Measurements from ENCODE around the gene DCXR.

DNA sequence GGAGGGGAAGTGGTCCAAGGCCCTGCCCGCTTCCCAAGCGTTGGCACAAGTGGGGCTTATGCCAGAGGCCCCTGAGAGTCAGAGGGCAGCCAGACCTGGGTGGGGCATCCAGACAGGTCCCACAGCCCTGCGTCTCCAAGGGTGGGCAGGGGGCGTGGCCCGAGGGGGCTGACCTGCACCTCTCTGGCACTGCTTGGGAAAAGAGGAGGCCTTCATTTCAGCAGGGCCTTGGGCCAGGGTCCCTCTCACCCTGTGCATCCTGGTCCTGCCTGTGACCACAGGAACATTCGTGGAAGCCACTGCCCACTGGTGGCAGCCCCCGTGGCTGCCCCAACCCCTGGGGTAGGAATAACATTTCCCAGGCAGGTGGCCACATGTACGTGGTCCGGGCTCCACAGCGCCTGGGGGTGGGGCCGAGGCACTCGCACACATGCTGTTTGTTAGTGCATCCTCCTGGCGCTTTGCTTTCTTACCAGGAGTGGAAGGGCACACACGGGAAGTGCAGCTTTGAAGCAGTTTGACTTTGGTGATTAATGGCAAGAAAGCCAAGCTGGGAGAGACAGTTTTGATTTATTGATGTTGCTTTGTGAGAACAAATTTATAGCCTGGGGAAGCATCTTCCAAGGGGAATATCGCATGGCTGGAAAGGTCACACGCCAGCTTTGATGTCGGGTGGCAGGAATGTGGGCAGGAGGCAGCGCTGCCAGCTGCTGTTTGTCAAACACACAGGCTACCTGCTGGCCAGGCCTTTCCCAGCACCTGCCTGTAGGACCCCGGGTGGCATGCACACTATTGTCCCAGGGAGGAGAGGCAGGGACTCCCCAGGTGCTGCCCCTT lies 19.1 kb downstream of the DCXR start:
- TF ChIP-seq, protein P1, sequence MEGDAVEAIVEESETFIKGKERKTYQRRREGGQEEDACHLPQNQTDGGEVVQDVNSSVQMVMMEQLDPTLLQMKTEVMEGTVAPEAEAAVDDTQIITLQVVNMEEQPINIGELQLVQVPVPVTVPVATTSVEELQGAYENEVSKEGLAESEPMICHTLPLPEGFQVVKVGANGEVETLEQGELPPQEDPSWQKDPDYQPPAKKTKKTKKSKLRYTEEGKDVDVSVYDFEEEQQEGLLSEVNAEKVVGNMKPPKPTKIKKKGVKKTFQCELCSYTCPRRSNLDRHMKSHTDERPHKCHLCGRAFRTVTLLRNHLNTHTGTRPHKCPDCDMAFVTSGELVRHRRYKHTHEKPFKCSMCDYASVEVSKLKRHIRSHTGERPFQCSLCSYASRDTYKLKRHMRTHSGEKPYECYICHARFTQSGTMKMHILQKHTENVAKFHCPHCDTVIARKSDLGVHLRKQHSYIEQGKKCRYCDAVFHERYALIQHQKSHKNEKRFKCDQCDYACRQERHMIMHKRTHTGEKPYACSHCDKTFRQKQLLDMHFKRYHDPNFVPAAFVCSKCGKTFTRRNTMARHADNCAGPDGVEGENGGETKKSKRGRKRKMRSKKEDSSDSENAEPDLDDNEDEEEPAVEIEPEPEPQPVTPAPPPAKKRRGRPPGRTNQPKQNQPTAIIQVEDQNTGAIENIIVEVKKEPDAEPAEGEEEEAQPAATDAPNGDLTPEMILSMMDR (IDR thresholded peaks at IDR 0.05; ENCODE audit: borderline replicate concordance, extremely low read depth, low read length, poor library complexity, severe bottlenecking) = no peak
- no peak for TF ChIP-seq EZH2 (IDR thresholded peaks at IDR 0.05; ENCODE audit: borderline replicate concordance, low read depth, low read length, severe bottlenecking)
